Progenitor cell of endocrine pancreas (in vitro differentiated cells): Measurements from ENCODE around the gene OLIG3. TPM values are rescaled to one million over a fixed set of nuclear protein-coding genes. Genes with fewer than 3 reads are reported as not detected.

ENCODE experiments used
- DNase-seq: peaks from one replicate; pipeline ENCODE4 v3.0.0; 2021; ENCODE audit warnings: low spot score; ENCODE audit not compliant: unreplicated experiment
- H3K27ac Mint-ChIP-seq: 2 replicates; pipeline ENCODE4 v1.8.0; 2021; ENCODE audit warnings: mild to moderate bottlenecking, moderate library complexity, mixed read lengths
- H3K27me3 Mint-ChIP-seq: 2 replicates; pipeline ENCODE4 v1.8.0; 2021; ENCODE audit warnings: mixed read lengths
- H3K36me3 Mint-ChIP-seq: 2 replicates; pipeline ENCODE4 v1.8.0; 2022; ENCODE audit warnings: mixed read lengths; ENCODE audit not compliant: insufficient read depth
- H3K4me1 Mint-ChIP-seq: 2 replicates; pipeline ENCODE4 v1.8.0; 2021; ENCODE audit warnings: low read depth, mixed read lengths
- H3K4me3 Mint-ChIP-seq: 2 replicates; pipeline ENCODE4 v1.8.0; 2021; ENCODE audit warnings: low read depth, mild to moderate bottlenecking, moderate library complexity, mixed read lengths
- H3K9me3 Mint-ChIP-seq: 2 replicates; pipeline ENCODE4 v1.8.0; 2021; ENCODE audit warnings: low read depth, mixed read lengths
- total RNA-seq: library from RNA; stranded (reverse); gene quantifications from 2 replicates; pipeline ENCODE4 v1.2.1, GENCODE V29; 2021
- TF ChIP-seq, protein P1 (sequence below): fragments of 200-600 bp; sonication (generic); IDR thresholded peaks from one replicate; pipeline ENCODE4 v1.5.0; 2021; ENCODE audit warnings: antibody characterized with exemption, mild to moderate bottlenecking; ENCODE audit not compliant: unreplicated experiment

The OLIG3 gene
- total RNA-seq, 1 donor from 2014 or later = not detected

DNA sequence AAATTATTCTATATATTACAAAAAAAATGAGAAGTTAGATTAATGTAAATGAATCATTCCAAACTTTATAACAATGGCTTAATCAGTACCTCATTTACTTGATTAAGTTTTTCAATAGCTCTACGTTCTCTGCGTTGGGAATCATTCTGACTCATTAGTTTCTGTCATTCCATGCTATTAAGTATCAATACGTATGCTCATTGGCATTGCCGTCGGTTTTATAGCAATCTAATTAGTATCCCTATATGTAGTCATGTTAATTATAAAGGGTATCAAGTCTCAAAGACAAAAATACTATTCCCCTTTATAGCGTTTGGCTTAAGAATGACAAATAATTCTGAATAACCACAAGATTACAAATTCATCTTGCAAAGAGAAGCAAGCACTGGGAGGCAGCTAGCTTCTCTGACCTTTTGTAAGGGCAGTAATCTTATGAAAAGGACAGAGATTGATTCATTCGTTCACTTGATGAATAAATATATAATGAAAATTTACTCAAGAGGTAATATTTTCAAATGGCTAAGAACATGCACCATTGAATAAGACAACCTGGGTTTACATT, 41.8 kb downstream of the OLIG3 start:
- TF ChIP-seq, protein P1, sequence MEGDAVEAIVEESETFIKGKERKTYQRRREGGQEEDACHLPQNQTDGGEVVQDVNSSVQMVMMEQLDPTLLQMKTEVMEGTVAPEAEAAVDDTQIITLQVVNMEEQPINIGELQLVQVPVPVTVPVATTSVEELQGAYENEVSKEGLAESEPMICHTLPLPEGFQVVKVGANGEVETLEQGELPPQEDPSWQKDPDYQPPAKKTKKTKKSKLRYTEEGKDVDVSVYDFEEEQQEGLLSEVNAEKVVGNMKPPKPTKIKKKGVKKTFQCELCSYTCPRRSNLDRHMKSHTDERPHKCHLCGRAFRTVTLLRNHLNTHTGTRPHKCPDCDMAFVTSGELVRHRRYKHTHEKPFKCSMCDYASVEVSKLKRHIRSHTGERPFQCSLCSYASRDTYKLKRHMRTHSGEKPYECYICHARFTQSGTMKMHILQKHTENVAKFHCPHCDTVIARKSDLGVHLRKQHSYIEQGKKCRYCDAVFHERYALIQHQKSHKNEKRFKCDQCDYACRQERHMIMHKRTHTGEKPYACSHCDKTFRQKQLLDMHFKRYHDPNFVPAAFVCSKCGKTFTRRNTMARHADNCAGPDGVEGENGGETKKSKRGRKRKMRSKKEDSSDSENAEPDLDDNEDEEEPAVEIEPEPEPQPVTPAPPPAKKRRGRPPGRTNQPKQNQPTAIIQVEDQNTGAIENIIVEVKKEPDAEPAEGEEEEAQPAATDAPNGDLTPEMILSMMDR = no peak
- no peak for DNase-seq
- Mint-ChIP-seq H3K4me1 (no peaks in the 10 kb centered on the region), H3K4me3 (no peak overlapping the region), H3K36me3 (no peaks in the 10 kb centered on the region), H3K27me3 (peaks cover 3% of the 10 kb centered on the region), H3K9me3 (peaks cover 4% of the 10 kb centered on the region), H3K27ac (no peak overlapping the region)

DNA sequence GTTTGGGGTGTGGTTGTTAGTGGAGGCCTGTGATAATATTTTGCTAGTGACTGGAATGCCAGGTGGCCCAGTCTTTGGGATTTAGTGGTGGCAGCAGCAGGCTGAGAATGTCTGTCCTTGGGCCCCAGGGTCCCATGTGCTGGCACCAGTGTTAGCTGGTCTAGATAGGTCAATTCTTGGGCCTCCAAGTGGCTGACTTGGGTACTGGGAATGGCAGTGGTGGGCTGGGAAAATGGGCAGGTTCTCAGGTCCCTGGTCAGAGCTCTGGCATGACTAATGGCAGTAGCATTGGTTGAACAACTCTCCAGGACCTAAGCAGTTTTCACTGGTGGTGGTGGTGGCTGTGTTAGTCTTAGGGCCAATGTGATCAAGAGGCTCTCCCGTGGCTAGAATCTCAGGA, 50.3 kb downstream of the OLIG3 start:
- peaks cover 26% of the 10 kb centered on the region for H3K9me3 Mint-ChIP-seq
- H3K27me3 Mint-ChIP-seq = peaks cover 3% of the 10 kb centered on the region
- H3K4me1 Mint-ChIP-seq = no peaks in the 10 kb centered on the region
- no peak overlapping the region for H3K27ac Mint-ChIP-seq
- peaks cover 1% of the 10 kb centered on the region for H3K36me3 Mint-ChIP-seq
- H3K4me3 Mint-ChIP-seq = no peak overlapping the region
- TF ChIP-seq, protein P1 = peak; percentile 10
- no peak for DNase-seq
